ENCODE data around the gene POLD4.

POLD4 gene

DNA sequence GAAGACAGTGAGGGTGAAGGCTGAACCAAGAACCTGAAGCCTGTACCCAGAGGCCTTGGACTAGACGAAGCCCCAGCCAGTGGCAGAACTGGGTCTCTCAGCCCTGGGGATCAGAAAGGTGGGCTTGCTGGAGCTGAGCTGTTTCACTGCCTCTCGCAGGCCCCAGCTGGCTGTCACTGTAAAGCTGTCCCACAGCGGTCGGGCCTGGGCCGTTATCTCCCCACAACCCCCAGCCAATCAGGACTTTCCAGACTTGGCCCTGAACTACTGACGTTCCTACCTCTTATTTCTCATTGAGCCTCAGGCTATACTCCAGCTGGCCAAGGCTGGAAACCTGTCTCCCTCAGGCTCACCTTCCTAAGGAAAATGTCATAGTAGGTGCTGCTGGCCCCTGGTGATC, 44.2 kb upstream of the POLD4 start:
- Histone ChIP-seq H3K4me3 (ENCODE audit: insufficient read depth, low read depth, low read length, poor library complexity, severe bottlenecking) (no peak overlapping the region), H3K27ac (ENCODE audit: insufficient read depth, low read length, poor library complexity, severe bottlenecking) (peak overlapping the region; percentile 69), H3K36me3 (ENCODE audit: control insufficient read depth, insufficient read depth, low read length) (peaks cover 37% of the 10 kb centered on the region), H3K27me3 (replicated peaks; ENCODE audit: control insufficient read depth, insufficient read depth, low read length, poor library complexity, severe bottlenecking) (no peaks in the 10 kb centered on the region), H3K4me1 (ENCODE audit: control insufficient read depth, insufficient read depth, low read length, poor library complexity, severe bottlenecking) (peaks cover 55% of the 10 kb centered on the region), H3K9me3 (ENCODE audit: control insufficient read depth, low read length) (no peaks in the 10 kb centered on the region)
- DNase-seq = no peak

DNA sequence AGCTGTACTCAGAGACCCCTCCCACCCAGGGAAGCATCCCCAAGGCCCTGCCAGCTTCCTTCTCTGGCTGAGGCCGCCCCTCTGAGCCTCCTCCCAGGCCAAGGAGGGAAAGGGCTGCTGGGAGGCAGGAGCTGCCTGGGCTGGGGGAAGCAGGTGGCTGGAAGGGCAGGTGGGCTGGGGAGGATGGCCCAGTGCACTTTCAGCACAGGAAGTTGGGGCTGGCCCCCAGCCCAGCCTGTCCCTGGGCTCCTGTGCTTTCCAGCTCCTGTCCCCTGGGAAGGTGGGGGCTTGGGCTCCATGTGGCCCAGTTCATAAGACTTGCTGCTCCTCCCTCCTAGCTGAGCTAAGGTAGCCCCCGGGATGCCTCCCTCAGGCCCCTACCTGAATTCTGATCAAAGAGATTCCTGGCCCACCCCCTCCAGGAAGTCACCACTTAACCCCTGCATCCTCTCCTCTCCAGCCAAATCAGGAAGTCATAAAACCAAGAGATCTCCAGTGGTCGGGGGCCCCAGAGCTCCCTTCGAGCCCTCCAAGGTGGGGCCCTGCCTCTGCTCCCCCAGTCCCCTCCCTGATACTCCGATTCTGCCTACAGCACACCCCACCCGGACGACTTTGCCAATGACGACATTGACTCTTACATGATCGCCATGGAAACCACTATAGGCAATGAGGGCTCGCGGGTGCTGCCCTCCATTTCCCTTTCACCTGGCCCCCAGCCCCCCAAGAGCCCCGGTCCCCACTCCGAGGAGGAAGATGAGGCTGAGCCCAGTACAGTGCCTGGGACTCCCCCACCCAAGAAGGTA, 43.4 kb upstream of the POLD4 start:
- H3K27me3 ChIP-seq (replicated peaks; ENCODE audit: control insufficient read depth, insufficient read depth, low read length, poor library complexity, severe bottlenecking) = no peaks in the 10 kb centered on the region
- H3K36me3 ChIP-seq (ENCODE audit: control insufficient read depth, insufficient read depth, low read length) = peaks cover 37% of the 10 kb centered on the region
- peaks cover 53% of the 10 kb centered on the region for H3K4me1 ChIP-seq (ENCODE audit: control insufficient read depth, insufficient read depth, low read length, poor library complexity, severe bottlenecking)
- peak overlapping the region; percentile 69 for H3K27ac ChIP-seq (ENCODE audit: insufficient read depth, low read length, poor library complexity, severe bottlenecking)
- H3K9me3 ChIP-seq (ENCODE audit: control insufficient read depth, low read length) = no peaks in the 10 kb centered on the region
- DNase-seq = no peak
- no peak overlapping the region for H3K4me3 ChIP-seq (ENCODE audit: insufficient read depth, low read depth, low read length, poor library complexity, severe bottlenecking)

DNA sequence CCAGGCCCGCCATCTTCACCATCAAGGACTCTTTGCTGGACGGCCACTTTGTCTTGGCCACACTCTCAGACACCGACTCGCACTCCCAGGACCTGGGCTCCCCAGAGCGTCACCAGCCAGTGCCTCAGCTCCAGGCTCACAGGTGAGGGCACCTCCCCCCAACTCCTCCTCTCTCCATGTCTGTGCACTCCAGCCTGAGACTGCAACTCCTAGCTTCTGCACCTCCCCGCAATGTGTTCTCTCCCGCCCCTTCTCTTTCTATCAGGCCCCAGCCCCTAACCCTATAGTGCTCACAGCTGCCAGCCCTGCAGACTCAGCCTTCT, 42.9 kb upstream of the POLD4 start:
- Histone ChIP-seq H3K4me1 (ENCODE audit: control insufficient read depth, insufficient read depth, low read length, poor library complexity, severe bottlenecking) (peaks cover 56% of the 10 kb centered on the region), H3K36me3 (ENCODE audit: control insufficient read depth, insufficient read depth, low read length) (peaks cover 37% of the 10 kb centered on the region), H3K27me3 (replicated peaks; ENCODE audit: control insufficient read depth, insufficient read depth, low read length, poor library complexity, severe bottlenecking) (no peaks in the 10 kb centered on the region), H3K27ac (ENCODE audit: insufficient read depth, low read length, poor library complexity, severe bottlenecking) (peak overlapping the region; percentile 69), H3K4me3 (ENCODE audit: insufficient read depth, low read depth, low read length, poor library complexity, severe bottlenecking) (no peak overlapping the region), H3K9me3 (ENCODE audit: control insufficient read depth, low read length) (no peaks in the 10 kb centered on the region)
- no peak for DNase-seq

DNA sequence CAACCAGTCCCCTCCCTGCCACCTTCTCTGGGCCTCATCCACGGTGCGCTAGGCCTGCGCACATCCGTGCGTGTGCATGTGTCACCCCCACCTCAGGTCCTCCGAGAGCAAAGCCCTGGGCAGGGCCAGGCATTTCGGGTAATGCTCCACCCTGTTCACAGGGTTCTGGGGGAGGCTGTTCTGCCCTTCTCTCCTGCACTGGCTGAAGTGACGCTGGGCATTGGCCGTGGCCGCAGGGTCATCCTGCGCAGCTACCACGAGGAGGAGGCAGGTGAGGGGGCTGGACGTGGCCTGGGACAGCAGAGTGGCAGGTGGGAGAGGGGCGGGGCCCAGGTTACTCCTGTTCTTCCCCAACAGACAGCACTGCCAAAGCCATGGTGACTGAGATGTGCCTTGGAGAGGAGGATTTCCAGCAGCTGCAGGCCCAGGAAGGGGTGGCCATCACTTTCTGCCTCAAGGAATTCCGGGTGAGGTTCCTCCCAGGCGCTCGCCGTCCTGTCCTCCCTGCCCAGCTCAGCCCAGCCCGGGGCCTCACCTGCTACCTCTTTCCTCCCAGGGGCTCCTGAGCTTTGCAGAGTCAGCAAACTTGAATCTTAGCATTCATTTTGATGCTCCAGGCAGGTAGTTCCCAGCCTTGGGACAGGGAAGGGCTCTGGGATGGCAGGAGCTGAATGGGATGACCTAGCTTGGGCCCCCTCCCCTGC, 42.4 kb upstream of the POLD4 start:
- Histone ChIP-seq H3K27me3 (replicated peaks; ENCODE audit: control insufficient read depth, insufficient read depth, low read length, poor library complexity, severe bottlenecking) (no peaks in the 10 kb centered on the region), H3K36me3 (ENCODE audit: control insufficient read depth, insufficient read depth, low read length) (peaks cover 37% of the 10 kb centered on the region), H3K9me3 (ENCODE audit: control insufficient read depth, low read length) (no peaks in the 10 kb centered on the region), H3K4me3 (ENCODE audit: insufficient read depth, low read depth, low read length, poor library complexity, severe bottlenecking) (no peak overlapping the region), H3K4me1 (ENCODE audit: control insufficient read depth, insufficient read depth, low read length, poor library complexity, severe bottlenecking) (peaks cover 56% of the 10 kb centered on the region), H3K27ac (ENCODE audit: insufficient read depth, low read length, poor library complexity, severe bottlenecking) (no peak overlapping the region)
- no peak for DNase-seq

GRCh38 chr11:67393990-67394389, 40.6 kb upstream of the POLD4 start:
- peaks cover 30% of the 10 kb centered on the region for H3K36me3 ChIP-seq (ENCODE audit: control insufficient read depth, insufficient read depth, low read length)
- no peak overlapping the region for H3K27ac ChIP-seq (ENCODE audit: insufficient read depth, low read length, poor library complexity, severe bottlenecking)
- no peak for DNase-seq
- H3K4me1 ChIP-seq (ENCODE audit: control insufficient read depth, insufficient read depth, low read length, poor library complexity, severe bottlenecking) = peaks cover 40% of the 10 kb centered on the region
- H3K27me3 ChIP-seq (replicated peaks; ENCODE audit: control insufficient read depth, insufficient read depth, low read length, poor library complexity, severe bottlenecking) = no peaks in the 10 kb centered on the region
- no peak overlapping the region for H3K4me3 ChIP-seq (ENCODE audit: insufficient read depth, low read depth, low read length, poor library complexity, severe bottlenecking)
- H3K9me3 ChIP-seq (ENCODE audit: control insufficient read depth, low read length) = no peaks in the 10 kb centered on the region

- Histone ChIP-seq H3K36me3 (ENCODE audit: control insufficient read depth, insufficient read depth, low read length) (peaks cover 25% of the 10 kb centered on the region), H3K9me3 (ENCODE audit: control insufficient read depth, low read length) (no peaks in the 10 kb centered on the region), H3K4me3 (ENCODE audit: insufficient read depth, low read depth, low read length, poor library complexity, severe bottlenecking) (no peak overlapping the region), H3K27ac (ENCODE audit: insufficient read depth, low read length, poor library complexity, severe bottlenecking) (no peak overlapping the region), H3K27me3 (replicated peaks; ENCODE audit: control insufficient read depth, insufficient read depth, low read length, poor library complexity, severe bottlenecking) (no peaks in the 10 kb centered on the region), H3K4me1 (ENCODE audit: control insufficient read depth, insufficient read depth, low read length, poor library complexity, severe bottlenecking) (peaks cover 38% of the 10 kb centered on the region)
- no peak for DNase-seq
These were observed 40.1 kb upstream of the POLD4 start for GRCh38 chr11:67393437-67393836.

- no peak for DNase-seq
- Histone ChIP-seq H3K9me3 (ENCODE audit: control insufficient read depth, low read length) (no peaks in the 10 kb centered on the region), H3K27ac (ENCODE audit: insufficient read depth, low read length, poor library complexity, severe bottlenecking) (peak overlapping the region; percentile 79), H3K4me1 (ENCODE audit: control insufficient read depth, insufficient read depth, low read length, poor library complexity, severe bottlenecking) (peaks cover 27% of the 10 kb centered on the region), H3K4me3 (ENCODE audit: insufficient read depth, low read depth, low read length, poor library complexity, severe bottlenecking) (peak overlapping the region; percentile 90), H3K27me3 (replicated peaks; ENCODE audit: control insufficient read depth, insufficient read depth, low read length, poor library complexity, severe bottlenecking) (no peaks in the 10 kb centered on the region), H3K36me3 (ENCODE audit: control insufficient read depth, insufficient read depth, low read length) (peaks cover 13% of the 10 kb centered on the region)
These were observed 38.9 kb upstream of the POLD4 start for GRCh38 chr11:67392183-67392715.

- peaks cover 11% of the 10 kb centered on the region for H3K36me3 ChIP-seq (ENCODE audit: control insufficient read depth, insufficient read depth, low read length)
- peak within 1 kb of the TSS; percentile 79 for H3K27ac ChIP-seq (ENCODE audit: insufficient read depth, low read length, poor library complexity, severe bottlenecking)
- peak within 1 kb of the TSS; percentile 90 for H3K4me3 ChIP-seq (ENCODE audit: insufficient read depth, low read depth, low read length, poor library complexity, severe bottlenecking)
- DNase-seq = peak; percentile 88 to 93 (median 89)
- peaks cover 20% of the 10 kb centered on the region for H3K4me1 ChIP-seq (ENCODE audit: control insufficient read depth, insufficient read depth, low read length, poor library complexity, severe bottlenecking)
- no peaks in the 10 kb centered on the region for H3K9me3 ChIP-seq (ENCODE audit: control insufficient read depth, low read length)
- H3K27me3 ChIP-seq (replicated peaks; ENCODE audit: control insufficient read depth, insufficient read depth, low read length, poor library complexity, severe bottlenecking) = no peaks in the 10 kb centered on the region
These were observed 38.2 kb upstream of the POLD4 start, which contains the start of gene RAD9A for GRCh38 chr11:67391304-67392182. TSS of gene RAD9A (plus strand) at chr11:67391986. CDS start at chr11:67392045, 59 bp downstream.

DNA sequence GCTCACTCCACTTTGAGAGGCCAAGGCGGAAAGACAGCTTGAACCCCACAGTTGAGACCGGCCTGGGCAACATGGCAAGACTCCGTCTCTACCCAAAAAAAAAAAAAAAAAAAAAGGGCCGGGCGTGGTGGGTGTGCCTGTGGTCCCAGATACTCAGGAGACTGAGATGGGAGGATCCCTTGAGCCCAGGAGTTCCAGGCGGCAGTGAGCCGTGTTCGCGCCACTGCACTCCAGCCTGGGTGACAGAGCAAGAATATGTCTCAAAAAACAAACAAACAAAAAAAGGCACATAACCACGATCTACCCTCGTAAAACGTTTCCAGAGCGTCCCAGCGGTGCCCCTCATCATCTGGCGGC, 37.6 kb upstream of the POLD4 start:
- H3K4me1 ChIP-seq (ENCODE audit: control insufficient read depth, insufficient read depth, low read length, poor library complexity, severe bottlenecking) = peaks cover 16% of the 10 kb centered on the region
- no peaks in the 10 kb centered on the region for H3K27me3 ChIP-seq (replicated peaks; ENCODE audit: control insufficient read depth, insufficient read depth, low read length, poor library complexity, severe bottlenecking)
- peak overlapping the region; percentile 90 for H3K4me3 ChIP-seq (ENCODE audit: insufficient read depth, low read depth, low read length, poor library complexity, severe bottlenecking)
- peaks cover 6% of the 10 kb centered on the region for H3K36me3 ChIP-seq (ENCODE audit: control insufficient read depth, insufficient read depth, low read length)
- H3K9me3 ChIP-seq (ENCODE audit: control insufficient read depth, low read length) = no peaks in the 10 kb centered on the region
- peak overlapping the region; percentile 79 for H3K27ac ChIP-seq (ENCODE audit: insufficient read depth, low read length, poor library complexity, severe bottlenecking)
- DNase-seq = no peak
